H1 (cell line): ENCODE results near the gene SS18L1. TPM values are rescaled to one million over a fixed set of nuclear protein-coding genes. Genes with fewer than 3 reads are reported as not detected.

Experiments
- ASH2L ChIP-seq: fragments of 200-600, 300-600 bp; sonication (generic); IDR thresholded peaks from one replicate; pipeline ENCODE4 v1.7.1; 2017; ENCODE audit warnings: low read length
- CBX5 ChIP-seq: fragments of 300-800, 300-1000 bp; sonication (generic); IDR thresholded peaks from 2 replicates; pipeline ENCODE4 v1.7.1; 2016; ENCODE audit warnings: antibody characterized with exemption, low read length, low read depth
- CHD1 ChIP-seq: IDR thresholded peaks from 2 replicates; pipeline ENCODE4 v1.6.1; 2012; ENCODE audit warnings: low read depth, low read length, improper control_type of control experiment
- EGR1 ChIP-seq: IDR thresholded peaks from 2 replicates; pipeline ENCODE4 v1.6.1; 2011; ENCODE audit warnings: low read depth, low read length, borderline replicate concordance
- TBP ChIP-seq: IDR thresholded peaks from 2 replicates; pipeline ENCODE4 v1.6.1; 2011; ENCODE audit warnings: low read depth, low read length, improper control_type of control experiment
- polyA plus RNA-seq, 7 experiments: library from polyadenylated mRNA; depleted of rRNA in 3 of 7; stranded (reverse) in 5 of 7; unstranded in 2 of 7; fragments of >200 nt in 5 of 7; fragments of 200-250 nt in 2 of 7; gene quantifications; 1 replicate in 5 of 7; 2 replicates in 1 of 7; 4 replicates in 1 of 7; pipeline versions ENCODE4 v1.2.1 to v1.2.3, GENCODE V29; 2011 to 2013; ENCODE audit warnings: missing spikeins in 2 of 7, mixed read lengths in 2 of 7
- total RNA-seq: library from RNA; stranded (reverse); fragmentation: NEBNext Ultra II Directional; extraction: Animal tissue kit (Norgen Biotek cat#: 25700); gene quantifications from 2 replicates; pipeline ENCODE4 v1.2.1, GENCODE V29; 2021
- TF ChIP-seq, protein P1 (sequence below): IDR thresholded peaks from 2 replicates; pipeline ENCODE4 v1.6.1; 2011; ENCODE audit warnings: low read length, improper control_type of control experiment

Gene SS18L1
- total and polyA plus RNA-seq, 2 of the 8 experiments (the other 6 are each of a cell fraction or from before 2014, with no cell fraction given), result 28.4 to 29.7 TPM

DNA sequence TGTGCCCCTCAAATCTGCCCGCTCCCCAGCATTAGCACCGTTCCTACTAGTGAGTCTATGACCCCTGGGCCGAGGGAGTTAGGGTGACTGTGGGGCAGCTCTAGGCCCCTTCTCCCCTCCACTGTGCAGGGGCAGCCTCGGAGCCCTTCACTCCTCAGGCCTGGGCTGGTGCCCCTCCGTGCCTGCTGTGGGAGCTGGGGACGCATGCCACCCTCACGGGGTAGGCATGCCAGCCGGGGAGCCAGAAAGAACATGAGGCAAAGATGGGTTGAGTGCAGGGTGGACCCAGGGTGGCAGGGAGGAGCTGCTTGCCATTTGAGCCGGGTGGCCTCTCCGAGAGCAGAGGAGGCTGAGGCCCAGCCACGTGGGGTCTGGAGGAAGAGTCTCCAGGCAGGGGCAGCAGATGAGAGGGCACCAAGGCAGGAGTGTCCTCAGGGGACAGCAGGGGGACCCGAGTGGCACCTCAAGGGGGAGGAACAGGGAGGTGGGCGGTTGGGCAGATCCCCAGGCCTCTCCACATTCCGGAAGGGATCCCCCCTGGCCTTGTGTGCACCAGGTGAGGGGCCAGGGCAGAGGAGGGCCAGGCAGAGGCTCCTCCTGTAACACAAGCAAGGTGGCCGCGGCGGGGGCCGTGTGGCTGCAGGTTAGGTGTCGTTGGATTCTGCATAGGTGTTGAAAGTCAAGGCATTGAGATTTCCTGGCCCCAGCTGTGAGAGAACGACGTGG lies 39.9 kb upstream of the SS18L1 start (continued):
- no peak for TF ChIP-seq CBX5
- TF ChIP-seq TBP, result no peak
- TF ChIP-seq CHD1, result no peak
- TF ChIP-seq, protein P1, sequence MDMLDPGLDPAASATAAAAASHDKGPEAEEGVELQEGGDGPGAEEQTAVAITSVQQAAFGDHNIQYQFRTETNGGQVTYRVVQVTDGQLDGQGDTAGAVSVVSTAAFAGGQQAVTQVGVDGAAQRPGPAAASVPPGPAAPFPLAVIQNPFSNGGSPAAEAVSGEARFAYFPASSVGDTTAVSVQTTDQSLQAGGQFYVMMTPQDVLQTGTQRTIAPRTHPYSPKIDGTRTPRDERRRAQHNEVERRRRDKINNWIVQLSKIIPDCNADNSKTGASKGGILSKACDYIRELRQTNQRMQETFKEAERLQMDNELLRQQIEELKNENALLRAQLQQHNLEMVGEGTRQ, result no peak
- TF ChIP-seq ASH2L, result no peak
- no peak for TF ChIP-seq EGR1
- TF ChIP-seq, all 59 proteins: peak for 0
